Fibroblast of lung (primary cell): ENCODE results near the gene VGLL4. TPM values are rescaled to one million over a fixed set of nuclear protein-coding genes. Genes with fewer than 3 reads are reported as not detected.

Experiments
- DNase-seq, 2 donors: peaks; one replicate each; pipeline versions ENCODE4 v3.0.0 to v3.0.0-alpha.2; 2010; ENCODE audit warnings: low read depth in 2 of 2
- H2AFZ ChIP-seq: 2 replicates; pipeline ENCODE4 v1.5.1; 2012; ENCODE audit warnings: low read length, control low read depth, inconsistent platforms
- H3K27ac ChIP-seq: 2 replicates; pipeline ENCODE4 v1.5.1; 2011; ENCODE audit warnings: low read length, control low read depth; ENCODE audit not compliant: insufficient read depth
- H3K27me3 ChIP-seq: 2 replicates; pipeline ENCODE4 v1.5.1; 2011; ENCODE audit warnings: mild to moderate bottlenecking, low read length; ENCODE audit not compliant: control insufficient read depth, insufficient read depth
- H3K36me3 ChIP-seq: 2 replicates; pipeline ENCODE4 v1.5.1; 2011; ENCODE audit warnings: low read length; ENCODE audit not compliant: control insufficient read depth, insufficient read depth
- H3K4me1 ChIP-seq: 2 replicates; pipeline ENCODE4 v1.5.1; 2011; ENCODE audit warnings: low read length; ENCODE audit not compliant: control insufficient read depth, insufficient read depth; ENCODE audit errors: extremely low read depth
- H3K4me2 ChIP-seq: 2 replicates; pipeline ENCODE4 v1.5.1; 2011; ENCODE audit warnings: low read length, control low read depth; ENCODE audit not compliant: insufficient read depth; ENCODE audit errors: extremely low read depth
- H3K4me3 ChIP-seq, 4 experiments: fragments of 200-600 bp in 1 of 4; sonication (generic) in 1 of 4; replicated peaks in 1 of 4; 2 replicates each; pipeline ENCODE4 v1.5.1; 2011 to 2016; ENCODE audit warnings: low read length in 4 of 4, low read depth in 3 of 4, mild to moderate bottlenecking in 3 of 4, control low read depth in 2 of 4, inconsistent platforms in 1 of 4, mixed read lengths in 1 of 4; ENCODE audit not compliant: insufficient read depth in 1 of 4; ENCODE audit errors: control extremely low read depth in 1 of 4
- H3K79me2 ChIP-seq: 2 replicates; pipeline ENCODE4 v1.5.1; 2012; ENCODE audit warnings: mild to moderate bottlenecking, low read length, inconsistent platforms; ENCODE audit not compliant: control insufficient read depth, insufficient read depth
- H3K9ac ChIP-seq: 2 replicates; pipeline ENCODE4 v1.5.1; 2011; ENCODE audit warnings: mild to moderate bottlenecking, low read length, control low read depth; ENCODE audit not compliant: insufficient read depth
- H3K9me3 ChIP-seq: 2 replicates; pipeline ENCODE4 v1.5.1; 2012; ENCODE audit warnings: low read depth, low read length; ENCODE audit not compliant: control insufficient read depth, insufficient read depth
- H4K20me1 ChIP-seq: 2 replicates; pipeline ENCODE4 v1.5.1; 2011; ENCODE audit warnings: low read length; ENCODE audit not compliant: control insufficient read depth, insufficient read depth; ENCODE audit errors: extremely low read depth
- EZH2 ChIP-seq: IDR thresholded peaks from 2 replicates; pipeline ENCODE4 v1.5.1; 2012; ENCODE audit warnings: low read length, control low read depth, mild to moderate bottlenecking; ENCODE audit errors: missing control alignments
- polyA plus RNA-seq, 2 donors: library from polyadenylated mRNA; depleted of rRNA in 1 of 2; stranded (reverse) in 1 of 2; unstranded in 1 of 2; fragments of >200 nt; gene quantifications; 2 replicates each; pipeline ENCODE4 v1.2.1, GENCODE V29; 2011 to 2012; ENCODE audit warnings: missing spikeins in 1 of 2
- total RNA-seq: library from RNA; depleted of rRNA; stranded (reverse); fragments of >200 nt; gene quantifications from 2 replicates; pipeline ENCODE4 v1.2.1, GENCODE V29; 2014
- TF ChIP-seq, protein P1 (sequence below), 2 donors: IDR thresholded peaks in 1 of 2; conservative IDR thresholded peaks in 1 of 2; 1 replicate in 1 of 2; 2 replicates in 1 of 2; pipeline ENCODE4 v1.5.1; 2011 to 2012; ENCODE audit warnings: low read length in 2 of 2, control low read depth in 1 of 2, inconsistent platforms in 1 of 2, low read depth in 1 of 2, mild to moderate bottlenecking in 1 of 2

Gene VGLL4
- total and polyA plus RNA-seq, 2 donors (not counting 1 experiment from before 2014, with no cell fraction given) = 18.4 to 34.7 TPM

DNA sequence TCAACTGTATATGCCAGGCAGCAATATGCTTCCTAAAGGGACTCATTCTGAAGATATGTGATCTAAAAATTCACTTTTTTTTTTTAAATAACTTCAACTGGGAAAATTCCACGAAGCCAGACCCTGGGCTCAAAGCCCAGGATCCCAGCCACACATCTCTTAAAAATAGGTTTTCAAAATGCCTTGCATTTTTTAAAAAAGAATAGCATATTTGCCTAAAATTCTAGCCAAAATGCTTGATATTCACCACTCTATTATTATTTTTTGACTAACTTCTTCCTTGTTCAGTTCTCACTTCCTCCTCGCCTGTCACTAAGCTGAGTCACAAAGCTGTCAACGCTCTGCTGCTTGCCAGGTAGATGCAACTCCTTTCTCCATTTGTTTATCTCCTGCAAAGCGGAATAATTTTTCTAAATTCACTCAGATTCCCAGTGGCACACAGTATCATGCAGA is 28.0 kb upstream of the VGLL4 start:
- H3K27me3 ChIP-seq = no peaks in the 10 kb centered on the region
- peak; percentile 11 to 72 for DNase-seq
- TF ChIP-seq EZH2 = no peak
- TF ChIP-seq, protein P1, sequence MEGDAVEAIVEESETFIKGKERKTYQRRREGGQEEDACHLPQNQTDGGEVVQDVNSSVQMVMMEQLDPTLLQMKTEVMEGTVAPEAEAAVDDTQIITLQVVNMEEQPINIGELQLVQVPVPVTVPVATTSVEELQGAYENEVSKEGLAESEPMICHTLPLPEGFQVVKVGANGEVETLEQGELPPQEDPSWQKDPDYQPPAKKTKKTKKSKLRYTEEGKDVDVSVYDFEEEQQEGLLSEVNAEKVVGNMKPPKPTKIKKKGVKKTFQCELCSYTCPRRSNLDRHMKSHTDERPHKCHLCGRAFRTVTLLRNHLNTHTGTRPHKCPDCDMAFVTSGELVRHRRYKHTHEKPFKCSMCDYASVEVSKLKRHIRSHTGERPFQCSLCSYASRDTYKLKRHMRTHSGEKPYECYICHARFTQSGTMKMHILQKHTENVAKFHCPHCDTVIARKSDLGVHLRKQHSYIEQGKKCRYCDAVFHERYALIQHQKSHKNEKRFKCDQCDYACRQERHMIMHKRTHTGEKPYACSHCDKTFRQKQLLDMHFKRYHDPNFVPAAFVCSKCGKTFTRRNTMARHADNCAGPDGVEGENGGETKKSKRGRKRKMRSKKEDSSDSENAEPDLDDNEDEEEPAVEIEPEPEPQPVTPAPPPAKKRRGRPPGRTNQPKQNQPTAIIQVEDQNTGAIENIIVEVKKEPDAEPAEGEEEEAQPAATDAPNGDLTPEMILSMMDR (conservative IDR thresholded peaks at IDR 0.05 in 1 of 2, IDR thresholded peaks at IDR 0.05 in 1 of 2; ENCODE audit: low read depth in 1 of 2, low read length in 2 of 2) = no peak
- no peaks in the 10 kb centered on the region for H3K4me1 ChIP-seq
- H3K9ac ChIP-seq = no peak overlapping the region
- H3K27ac ChIP-seq = no peak overlapping the region
- H3K79me2 ChIP-seq = no peaks in the 10 kb centered on the region
- H2AFZ ChIP-seq = no peak overlapping the region
- peaks cover 2% of the 10 kb centered on the region for H4K20me1 ChIP-seq
- no peak overlapping the region for H3K4me2 ChIP-seq
- no peak overlapping the region for H3K4me3 ChIP-seq
- no peaks in the 10 kb centered on the region for H3K36me3 ChIP-seq
- no peaks in the 10 kb centered on the region for H3K9me3 ChIP-seq

DNA sequence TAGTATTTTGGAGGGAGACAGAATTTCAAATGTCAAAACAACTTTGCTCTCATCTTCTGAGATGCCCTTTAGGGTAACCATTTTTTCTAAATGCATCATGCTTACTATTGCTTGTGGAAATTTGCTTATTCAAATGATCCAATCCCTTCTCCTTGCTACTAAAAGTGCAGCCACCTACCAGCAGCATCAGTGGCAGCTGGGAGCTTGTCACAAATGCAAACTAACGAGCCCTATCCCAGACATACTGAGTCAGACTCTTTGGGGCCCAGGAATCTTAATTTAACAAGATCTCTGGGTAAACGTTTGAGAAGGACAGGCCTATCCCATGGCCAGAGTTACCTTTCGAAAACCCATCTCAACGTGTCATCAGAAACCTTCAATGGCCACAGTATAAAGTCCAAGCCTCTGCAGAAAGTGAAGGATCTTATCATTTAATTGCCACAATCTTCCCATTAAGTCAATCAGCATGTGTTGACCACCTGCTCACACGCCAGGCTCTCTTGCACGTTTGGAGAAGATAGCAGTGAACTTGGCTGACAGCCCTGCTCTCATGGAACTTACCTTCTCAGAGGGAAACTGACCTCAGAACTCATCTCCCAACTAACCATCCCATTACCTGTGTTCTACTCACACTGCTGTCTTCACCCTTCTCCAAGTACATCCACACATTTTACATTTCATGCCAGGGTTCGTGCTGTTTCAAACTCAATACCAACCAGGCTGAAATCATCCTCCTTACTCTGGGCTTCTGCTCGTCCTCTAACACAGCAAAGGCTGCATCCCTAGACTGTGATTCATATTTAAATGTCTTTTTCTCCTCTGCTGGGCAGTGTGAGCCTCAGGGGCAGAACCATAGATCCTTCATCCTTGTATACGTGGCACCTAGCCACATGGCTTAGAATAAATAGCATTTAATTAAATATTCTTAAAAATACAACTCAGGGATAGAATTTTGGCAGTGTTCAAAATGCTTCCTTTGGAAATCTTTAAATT is 24.8 kb upstream of the VGLL4 start:
- Histone ChIP-seq H3K79me2 (no peaks in the 10 kb centered on the region), H3K9me3 (no peaks in the 10 kb centered on the region), H3K4me2 (no peak overlapping the region), H3K4me3 (no peak overlapping the region), H3K27ac (no peak overlapping the region), H3K4me1 (no peaks in the 10 kb centered on the region), H4K20me1 (peaks cover 2% of the 10 kb centered on the region), H2AFZ (no peak overlapping the region), H3K9ac (no peak overlapping the region), H3K27me3 (no peaks in the 10 kb centered on the region), H3K36me3 (no peaks in the 10 kb centered on the region)
- no peak for TF ChIP-seq EZH2
- TF ChIP-seq, protein P1 (conservative IDR thresholded peaks at IDR 0.05 in 1 of 2, IDR thresholded peaks at IDR 0.05 in 1 of 2; ENCODE audit: low read depth in 1 of 2, low read length in 2 of 2) = no peak
- peak in 1 of 2 donors; percentile 30 for DNase-seq

DNA sequence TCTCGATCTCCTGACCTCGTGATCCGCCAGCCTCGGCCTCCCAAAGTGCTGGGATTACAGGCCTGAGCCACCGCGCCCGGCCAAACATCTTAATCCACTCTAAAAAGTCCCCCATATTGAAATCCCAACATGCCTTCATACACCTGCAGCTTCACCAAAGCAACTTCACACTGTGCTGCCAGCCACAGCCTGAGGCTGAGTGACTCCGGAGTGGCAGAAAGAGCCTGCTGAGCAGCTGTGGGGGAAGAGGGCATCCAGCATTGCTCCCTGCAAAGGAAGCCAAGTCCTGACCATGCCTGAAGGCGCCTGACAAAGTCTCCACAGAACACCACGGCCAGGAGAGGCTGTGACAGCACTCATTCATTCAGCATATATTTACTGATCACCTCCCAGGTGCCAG is 21.6 kb upstream of the VGLL4 start:
- no peaks in the 10 kb centered on the region for H3K36me3 ChIP-seq
- no peak for DNase-seq
- no peaks in the 10 kb centered on the region for H3K27me3 ChIP-seq
- no peak overlapping the region for H3K4me2 ChIP-seq
- H3K9me3 ChIP-seq = no peaks in the 10 kb centered on the region
- no peak overlapping the region for H2AFZ ChIP-seq
- H3K79me2 ChIP-seq = no peaks in the 10 kb centered on the region
- no peak overlapping the region for H3K27ac ChIP-seq
- H4K20me1 ChIP-seq = no peaks in the 10 kb centered on the region
- H3K4me3 ChIP-seq = no peak overlapping the region
- no peak overlapping the region for H3K9ac ChIP-seq
- H3K4me1 ChIP-seq = peaks cover 4% of the 10 kb centered on the region
- TF ChIP-seq, protein P1 (conservative IDR thresholded peaks at IDR 0.05 in 1 of 2, IDR thresholded peaks at IDR 0.05 in 1 of 2; ENCODE audit: low read depth in 1 of 2, low read length in 2 of 2) = no peak
- no peak for TF ChIP-seq EZH2
